GM18517 (cell line): ENCODE data around the gene ITGA7.

Source experiments
- ATAC-seq: cut with Tn5 transposase; IDR thresholded peaks from one replicate; pipeline ENCODE4 v1.9.1; 2021; ENCODE audit warnings: mild to moderate bottlenecking, moderate library complexity; ENCODE audit not compliant: unreplicated experiment

ITGA7 gene

GRCh38 chr12:55720071-55720564, 12.4 kb upstream of the ITGA7 start, which contains the start of gene RDH5:
TSS of gene RDH5 (plus strand) at chr12:55720393. CDS start at chr12:55721185, 792 bp downstream.
- ATAC-seq, result no peak

GRCh38 chr12:55719371-55719770, 11.7 kb upstream of the ITGA7 start:
- no peak for ATAC-seq

- no peak for ATAC-seq
These were observed 11.0 kb upstream of the ITGA7 start for GRCh38 chr12:55718624-55719275.

GRCh38 chr12:55718015-55718414, 10.3 kb upstream of the ITGA7 start:
- no peak for ATAC-seq

- no peak for ATAC-seq
These were observed 9.6 kb upstream of the ITGA7 start for GRCh38 chr12:55717011-55718007.

GRCh38 chr12:55716582-55716957, 8.9 kb upstream of the ITGA7 start:
- ATAC-seq, result peak; percentile 27

GRCh38 chr12:55715833-55716581, 8.3 kb upstream of the ITGA7 start, which contains the start of gene BLOC1S1:
TSS of gene BLOC1S1 (plus strand) at chr12:55716046. CDS start at chr12:55716052, 6 bp downstream.
- ATAC-seq, result peak; percentile 75

- no peak for ATAC-seq
These were observed 7.6 kb upstream of the ITGA7 start for GRCh38 chr12:55715169-55715764.

- ATAC-seq, result no peak
These were observed 6.0 kb upstream of the ITGA7 start for GRCh38 chr12:55713721-55714120.

- no peak for ATAC-seq
These were observed 5.2 kb upstream of the ITGA7 start for GRCh38 chr12:55712700-55713415.

- no peak for ATAC-seq
These were observed 4.3 kb upstream of the ITGA7 start for GRCh38 chr12:55711786-55712553.

GRCh38 chr12:55708695-55709233, 1.1 kb upstream of the ITGA7 start:
- no peak for ATAC-seq

GRCh38 chr12:55707219-55707671, 459 bp downstream of the ITGA7 start:
- ATAC-seq, result no peak

GRCh38 chr12:55706568-55707218, 1.0 kb downstream of the ITGA7 start:
- no peak for ATAC-seq

- ATAC-seq, result no peak
These were observed 1.8 kb downstream of the ITGA7 start for GRCh38 chr12:55705782-55706402.

- ATAC-seq, result no peak
These were observed 2.6 kb downstream of the ITGA7 start for GRCh38 chr12:55704824-55705718.
